Measurements from ENCODE around the gene NOA1.

The NOA1 gene

GRCh38 chr4:56914336-56914735, 63.1 kb downstream of the NOA1 start:
- Histone ChIP-seq H2AFZ (ENCODE audit: low read depth, low read length) (no peak overlapping the region), H3K79me2 (ENCODE audit: insufficient read depth, low read length) (peaks cover 100% of the 10 kb centered on the region), H3K9me3 (ENCODE audit: insufficient read depth, low read length, severe bottlenecking) (no peaks in the 10 kb centered on the region), H3K27ac (ENCODE audit: low read length) (no peak overlapping the region), H4K20me1 (ENCODE audit: insufficient read depth, low read length) (peaks cover 60% of the 10 kb centered on the region), H3K36me3 (ENCODE audit: insufficient read depth, low read length) (peaks cover 71% of the 10 kb centered on the region), H3K4me2 (ENCODE audit: insufficient read depth, low read length) (peak overlapping the region; percentile 42; the same call in 1 of the 2 replicates), H3K4me1 (ENCODE audit: insufficient read depth, low read length) (peaks cover 50% of the 10 kb centered on the region), H3K27me3 (ENCODE audit: insufficient read depth, low read length, poor library complexity) (no peaks in the 10 kb centered on the region), H3K4me3 (ENCODE audit: low read depth in 1 of 2, low read length in 2 of 2) (no peak overlapping the region), H3K9ac (ENCODE audit: low read depth, low read length) (no peak overlapping the region)
- ATAC-seq (ENCODE audit: insufficient read depth, low read depth) (no peak), DNase-seq (no peak)
- TF ChIP-seq EZH2 (IDR thresholded peaks at IDR 0.05; ENCODE audit: borderline replicate concordance, low read depth, low read length, severe bottlenecking) (no peak), CTCF (IDR thresholded peaks at IDR 0.05; ENCODE audit: borderline replicate concordance, extremely low read depth, low read length, poor library complexity, severe bottlenecking) (no peak)

All from DND-41 (cell line).